ENCODE measurements around the gene FBXO30.

The FBXO30 gene

DNA sequence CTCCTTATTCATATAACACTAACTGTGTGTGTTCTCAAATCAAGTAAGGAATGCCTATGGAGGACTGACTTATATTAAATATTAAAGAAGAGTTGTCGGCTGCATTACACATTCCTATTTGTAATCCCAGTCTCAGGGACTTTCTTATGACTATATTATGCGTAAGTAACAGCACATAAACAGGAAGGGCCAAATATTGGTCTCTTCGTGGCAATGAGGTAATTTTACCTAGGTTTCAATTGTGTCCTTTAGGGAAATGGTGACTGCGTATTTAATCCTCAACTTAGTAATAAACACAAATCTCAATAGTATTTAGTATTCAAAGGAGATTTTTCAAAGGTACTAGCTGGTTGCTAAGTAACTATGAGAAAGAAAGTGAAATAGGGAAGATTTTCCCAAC is 56.5 kb downstream of the FBXO30 start:
- CTCF ChIA-PET, result no interaction called here
- TF ChIP-seq FOXK2 (IDR thresholded peaks at IDR 0.05) (no peak), SUZ12 (IDR thresholded peaks at IDR 0.05) (no peak)
- POLR2A ChIA-PET, result interaction anchor here (1.2 kb wide), 1 partner anchor 24 kb away, joined by 4 read pairs; the partner anchor contains the start of gene EPM2A
- no peak for DNase-seq (ENCODE audit: extremely low spot score)

DNA sequence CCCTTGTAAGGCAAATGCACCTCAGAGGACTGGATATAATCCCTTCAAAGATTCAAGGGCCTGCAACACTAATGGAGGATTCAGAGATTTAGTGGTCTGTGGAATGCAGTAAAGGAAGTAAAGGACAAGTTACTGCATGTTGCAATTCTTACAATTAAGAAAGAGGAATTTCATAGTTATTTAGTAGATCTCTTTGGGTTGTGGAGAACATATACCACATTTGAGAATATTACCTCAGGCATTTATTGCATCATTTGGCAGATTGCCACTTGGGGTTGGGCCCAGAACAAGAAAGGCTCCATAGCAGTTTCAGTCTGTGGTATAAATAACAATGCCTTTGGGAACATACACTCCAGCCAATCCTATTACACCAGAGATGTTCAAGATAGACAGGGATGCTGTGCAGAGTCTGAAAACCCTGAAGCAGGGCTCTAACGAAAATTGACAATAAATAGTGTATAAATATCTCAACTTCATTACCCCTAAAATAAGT is 58.4 kb downstream of the FBXO30 start:
- no peak for DNase-seq (ENCODE audit: extremely low spot score)
- CTCF ChIA-PET, result interaction anchor here (0.6 kb wide), 1 partner anchor 431 kb away, joined by 3 read pairs; no protein-coding TSS in a partner anchor
- POLR2A ChIA-PET, result no interaction called here
- TF ChIP-seq FOXA1 (IDR thresholded peaks at IDR 0.05), result no peak
- TF ChIP-seq NFRKB (IDR thresholded peaks at IDR 0.05), result no peak
- TF ChIP-seq CTBP1 (IDR thresholded peaks at IDR 0.05; ENCODE audit: borderline replicate concordance), result no peak
- no peak for TF ChIP-seq ELF4 (IDR thresholded peaks at IDR 0.05)
- TF ChIP-seq BHLHE40 (IDR thresholded peaks at IDR 0.05; ENCODE audit: borderline replicate concordance), result no peak
- TF ChIP-seq TARDBP (IDR thresholded peaks at IDR 0.05), result no peak

DNA sequence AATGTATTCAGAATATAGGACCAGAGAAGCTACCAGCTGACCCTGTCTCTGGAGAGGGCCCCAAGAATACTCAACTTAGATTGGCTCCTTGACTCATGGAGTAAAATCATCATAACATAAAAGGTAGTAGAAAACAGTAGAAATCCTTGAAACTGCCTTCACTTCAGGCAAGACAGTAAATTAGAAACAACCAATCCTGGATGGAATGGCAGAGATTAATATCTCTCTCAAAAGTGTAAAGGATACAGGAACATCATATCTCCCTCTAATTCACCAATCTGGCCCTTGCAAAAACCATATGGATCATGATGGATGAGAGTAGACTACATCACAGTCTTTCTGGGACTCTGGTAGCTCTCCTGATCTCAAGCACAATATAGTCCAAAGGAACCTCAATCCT is 58.9 kb downstream of the FBXO30 start:
- CTCF ChIA-PET, result no interaction called here
- POLR2A ChIA-PET, result no interaction called here
- no peak for DNase-seq (ENCODE audit: extremely low spot score)
- no peak for TF ChIP-seq ZNF384 (IDR thresholded peaks at IDR 0.05)
- TF ChIP-seq ARNT (IDR thresholded peaks at IDR 0.05), result no peak
- no peak for TF ChIP-seq L3MBTL2 (conservative IDR thresholded peaks at IDR 0.05)
- no peak for TF ChIP-seq NFRKB (IDR thresholded peaks at IDR 0.05)
- TF ChIP-seq ELF4 (IDR thresholded peaks at IDR 0.05), result no peak
- TF ChIP-seq FOXK2 (IDR thresholded peaks at IDR 0.05), result no peak
- no peak for TF ChIP-seq BHLHE40 (IDR thresholded peaks at IDR 0.05; ENCODE audit: borderline replicate concordance)
- TF ChIP-seq FOXA1 (IDR thresholded peaks at IDR 0.05), result no peak
- no peak for TF ChIP-seq SUZ12 (IDR thresholded peaks at IDR 0.05)
- no peak for TF ChIP-seq FOXM1 (IDR thresholded peaks at IDR 0.05; ENCODE audit: borderline replicate concordance)
- TF ChIP-seq CTBP1 (IDR thresholded peaks at IDR 0.05; ENCODE audit: borderline replicate concordance), result no peak

DNA sequence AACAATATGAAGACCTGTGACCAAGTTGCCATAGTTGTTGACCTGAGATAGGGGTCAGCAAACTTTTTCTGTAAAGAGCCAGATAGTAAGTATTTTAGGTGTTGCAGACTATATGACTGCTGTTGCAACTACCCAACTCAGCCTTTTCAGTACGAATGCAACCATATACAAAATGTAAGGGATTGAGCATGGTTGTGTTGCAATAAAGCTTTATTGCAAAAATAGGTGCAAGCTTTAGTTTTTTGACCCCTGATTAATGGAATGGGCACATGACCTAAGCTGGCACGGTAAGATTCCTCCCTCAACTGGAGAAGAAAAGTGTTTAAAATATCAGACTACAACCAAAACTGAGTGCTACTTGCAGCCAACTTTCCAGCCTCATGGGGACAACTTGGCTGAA is 62.0 kb downstream of the FBXO30 start:
- DNase-seq (ENCODE audit: extremely low spot score), result no peak
- POLR2A ChIA-PET, result no interaction called here
- TF ChIP-seq, protein P1, sequence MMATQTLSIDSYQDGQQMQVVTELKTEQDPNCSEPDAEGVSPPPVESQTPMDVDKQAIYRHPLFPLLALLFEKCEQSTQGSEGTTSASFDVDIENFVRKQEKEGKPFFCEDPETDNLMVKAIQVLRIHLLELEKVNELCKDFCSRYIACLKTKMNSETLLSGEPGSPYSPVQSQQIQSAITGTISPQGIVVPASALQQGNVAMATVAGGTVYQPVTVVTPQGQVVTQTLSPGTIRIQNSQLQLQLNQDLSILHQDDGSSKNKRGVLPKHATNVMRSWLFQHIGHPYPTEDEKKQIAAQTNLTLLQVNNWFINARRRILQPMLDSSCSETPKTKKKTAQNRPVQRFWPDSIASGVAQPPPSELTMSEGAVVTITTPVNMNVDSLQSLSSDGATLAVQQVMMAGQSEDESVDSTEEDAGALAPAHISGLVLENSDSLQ (IDR thresholded peaks at IDR 0.05), result no peak
- TF ChIP-seq TARDBP (IDR thresholded peaks at IDR 0.05) (no peak), BHLHE40 (IDR thresholded peaks at IDR 0.05; ENCODE audit: borderline replicate concordance) (no peak), FOXK2 (IDR thresholded peaks at IDR 0.05) (no peak), SUZ12 (IDR thresholded peaks at IDR 0.05) (no peak), NFRKB (IDR thresholded peaks at IDR 0.05) (no peak), LEF1 (IDR thresholded peaks at IDR 0.05; ENCODE audit: borderline replicate concordance) (no peak), FOXM1 (IDR thresholded peaks at IDR 0.05; ENCODE audit: borderline replicate concordance) (no peak), CTBP1 (IDR thresholded peaks at IDR 0.05; ENCODE audit: borderline replicate concordance) (no peak), HDGF (IDR thresholded peaks at IDR 0.05; ENCODE audit: borderline replicate concordance) (no peak), ELF4 (IDR thresholded peaks at IDR 0.05) (no peak), ARNT (IDR thresholded peaks at IDR 0.05) (no peak), ZNF384 (IDR thresholded peaks at IDR 0.05) (no peak), SP1 (IDR thresholded peaks at IDR 0.05) (no peak), FOXA1 (IDR thresholded peaks at IDR 0.05) (no peak), L3MBTL2 (conservative IDR thresholded peaks at IDR 0.05) (no peak)
- CTCF ChIA-PET, result no interaction called here

DNA sequence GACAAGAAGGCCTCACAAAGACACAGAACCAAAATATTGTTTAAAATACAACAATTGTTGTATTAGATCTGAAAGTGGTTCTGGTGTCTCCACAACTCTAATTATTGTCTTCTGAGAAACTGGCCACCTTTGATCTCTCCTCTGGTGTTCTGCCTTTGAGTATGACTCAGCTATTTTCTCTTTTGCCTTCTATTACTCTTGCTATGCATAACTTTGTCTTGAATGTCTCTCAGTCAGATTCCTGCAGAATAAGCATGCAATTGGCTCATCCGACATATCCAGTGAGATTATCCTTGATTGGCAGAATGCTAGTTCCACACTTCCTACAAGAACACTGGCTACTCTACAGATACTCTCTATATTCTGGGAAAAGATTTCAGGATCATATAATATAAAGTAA is 65.0 kb downstream of the FBXO30 start:
- CTCF ChIA-PET, result no interaction called here
- POLR2A ChIA-PET, result no interaction called here
- TF ChIP-seq L3MBTL2 (conservative IDR thresholded peaks at IDR 0.05), result no peak
- TF ChIP-seq ELF4 (IDR thresholded peaks at IDR 0.05), result no peak
- TF ChIP-seq HDGF (IDR thresholded peaks at IDR 0.05; ENCODE audit: borderline replicate concordance), result no peak
- TF ChIP-seq SP1 (IDR thresholded peaks at IDR 0.05), result no peak
- TF ChIP-seq SUZ12 (IDR thresholded peaks at IDR 0.05), result no peak
- TF ChIP-seq TARDBP (IDR thresholded peaks at IDR 0.05), result no peak
- no peak for TF ChIP-seq LEF1 (IDR thresholded peaks at IDR 0.05; ENCODE audit: borderline replicate concordance)
- TF ChIP-seq NFRKB (IDR thresholded peaks at IDR 0.05), result no peak
- TF ChIP-seq FOXM1 (IDR thresholded peaks at IDR 0.05; ENCODE audit: borderline replicate concordance), result no peak
- TF ChIP-seq, protein P1 (IDR thresholded peaks at IDR 0.05), result no peak
- TF ChIP-seq FOXK2 (IDR thresholded peaks at IDR 0.05), result no peak
- TF ChIP-seq FOXA1 (IDR thresholded peaks at IDR 0.05), result no peak
- no peak for TF ChIP-seq CTBP1 (IDR thresholded peaks at IDR 0.05; ENCODE audit: borderline replicate concordance)
- TF ChIP-seq BHLHE40 (IDR thresholded peaks at IDR 0.05; ENCODE audit: borderline replicate concordance), result no peak
- TF ChIP-seq ZNF384 (IDR thresholded peaks at IDR 0.05), result no peak
- TF ChIP-seq ARNT (IDR thresholded peaks at IDR 0.05), result no peak
- DNase-seq (ENCODE audit: extremely low spot score), result no peak

DNA sequence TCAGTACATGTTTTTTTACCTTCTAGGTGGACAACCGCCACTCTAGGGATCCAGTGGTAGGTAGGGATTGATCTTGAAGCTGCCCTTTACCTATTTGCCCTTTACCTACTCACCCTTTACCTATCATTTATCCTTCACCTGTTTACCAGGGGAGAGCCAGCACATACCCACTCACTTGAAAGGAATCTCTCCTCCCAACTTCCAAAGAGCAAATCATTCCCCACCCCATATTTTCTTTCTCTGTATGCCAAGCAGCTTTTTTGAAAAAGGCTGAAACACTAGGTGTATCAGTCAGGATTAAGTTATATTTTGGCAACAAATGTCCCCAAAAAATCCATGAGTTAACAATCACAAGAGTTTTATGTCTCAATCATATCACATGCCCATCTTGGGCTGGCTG is 68.7 kb downstream of the FBXO30 start:
- DNase-seq (ENCODE audit: extremely low spot score), result no peak
- TF ChIP-seq ELF4 (IDR thresholded peaks at IDR 0.05), result no peak
- TF ChIP-seq, protein P1 (IDR thresholded peaks at IDR 0.05), result no peak
- TF ChIP-seq NFRKB (IDR thresholded peaks at IDR 0.05), result no peak
- TF ChIP-seq SUZ12 (IDR thresholded peaks at IDR 0.05), result no peak
- TF ChIP-seq ZNF384 (IDR thresholded peaks at IDR 0.05), result no peak
- TF ChIP-seq ARNT (IDR thresholded peaks at IDR 0.05), result no peak
- no peak for TF ChIP-seq BHLHE40 (IDR thresholded peaks at IDR 0.05; ENCODE audit: borderline replicate concordance)
- no peak for TF ChIP-seq HDGF (IDR thresholded peaks at IDR 0.05; ENCODE audit: borderline replicate concordance)
- no peak for TF ChIP-seq SP1 (IDR thresholded peaks at IDR 0.05)
- no peak for TF ChIP-seq FOXA1 (IDR thresholded peaks at IDR 0.05)
- TF ChIP-seq FOXM1 (IDR thresholded peaks at IDR 0.05; ENCODE audit: borderline replicate concordance), result no peak
- no peak for TF ChIP-seq LEF1 (IDR thresholded peaks at IDR 0.05; ENCODE audit: borderline replicate concordance)
- TF ChIP-seq FOXK2 (IDR thresholded peaks at IDR 0.05), result no peak
- no peak for TF ChIP-seq L3MBTL2 (conservative IDR thresholded peaks at IDR 0.05)
- no peak for TF ChIP-seq TARDBP (IDR thresholded peaks at IDR 0.05)
- no peak for TF ChIP-seq CTBP1 (IDR thresholded peaks at IDR 0.05; ENCODE audit: borderline replicate concordance)
- POLR2A ChIA-PET, result interaction anchor here (1.5 kb wide), 1 partner anchor 11 kb away, joined by 6 read pairs; no protein-coding TSS in a partner anchor
- CTCF ChIA-PET, result no interaction called here

Data from HEK293T (cell line).